Loucy (cell line): ENCODE data around the gene CDYL2.
"Not testable (repeated sequence)": the region's sequence is repeated elsewhere in the genome, so short reads cannot be mapped to it uniquely, and the experiment has no call there.

Experiments
- H2AFZ ChIP-seq: fragments of 200-600 bp; sonication (generic); 2 replicates; pipeline ENCODE4 v1.6.0; 2016; ENCODE audit warnings: antibody characterized with exemption, mild to moderate bottlenecking, low read length, moderate library complexity
- H3F3A ChIP-seq: fragments of 200-600 bp; 2 replicates; pipeline ENCODE4 v1.6.0; 2016; ENCODE audit warnings: antibody characterized with exemption, low read depth, mild to moderate bottlenecking
- H3K27me3 ChIP-seq: fragments of 200-600 bp; sonication (generic); 2 replicates; pipeline ENCODE4 v1.6.1; 2014; ENCODE audit warnings: low read length, mild to moderate bottlenecking; ENCODE audit not compliant: insufficient read depth, poor library complexity, severe bottlenecking
- H3K36me3 ChIP-seq: fragments of 200-600 bp; sonication (generic); 2 replicates; pipeline ENCODE4 v1.6.1; 2016; ENCODE audit warnings: low read length; ENCODE audit not compliant: insufficient read depth
- H3K4me1 ChIP-seq: fragments of 200-600 bp; sonication (generic); 2 replicates; pipeline ENCODE4 v1.5.1; 2014; ENCODE audit warnings: low read length, mild to moderate bottlenecking; ENCODE audit not compliant: insufficient read depth, poor library complexity, severe bottlenecking
- H3K4me2 ChIP-seq: fragments of 200-600 bp; sonication (generic); 2 replicates; pipeline ENCODE4 v1.6.0; 2014; ENCODE audit warnings: antibody characterized with exemption, low read length, low read depth, mild to moderate bottlenecking; ENCODE audit not compliant: poor library complexity, severe bottlenecking
- H3K4me3 ChIP-seq: fragments of 200-600 bp; sonication (generic); 2 replicates; pipeline ENCODE4 v1.5.1; 2014; ENCODE audit warnings: low read length, mild to moderate bottlenecking, mixed read lengths; ENCODE audit not compliant: poor library complexity, severe bottlenecking
- H3K79me2 ChIP-seq: fragments of 200-600 bp; sonication (generic); 2 replicates; pipeline ENCODE4 v1.6.1; 2014; ENCODE audit warnings: low read length; ENCODE audit not compliant: insufficient read depth
- H3K9ac ChIP-seq: fragments of 200-600 bp; sonication (generic); 2 replicates; pipeline ENCODE4 v1.6.0; 2014; ENCODE audit warnings: mild to moderate bottlenecking, low read depth, low read length, moderate library complexity; ENCODE audit not compliant: poor library complexity, severe bottlenecking
- H3K9me2 ChIP-seq: fragments of 200-600 bp; sonication (generic); replicated peaks from 2 replicates; pipeline ENCODE4 v1.6.1; 2016; ENCODE audit warnings: low read depth, low read length, mixed read lengths
- H3K9me3 ChIP-seq: fragments of 200-600 bp; sonication (generic); 2 replicates; pipeline ENCODE4 v1.6.1; 2014; ENCODE audit warnings: mild to moderate bottlenecking, antibody characterized with exemption, low read length, low read depth; ENCODE audit not compliant: insufficient read depth
- H4K20me1 ChIP-seq: fragments of 200-600 bp; sonication (generic); 2 replicates; pipeline ENCODE4 v1.6.0; 2014; ENCODE audit warnings: antibody characterized with exemption, low read length, mild to moderate bottlenecking; ENCODE audit not compliant: insufficient read depth, poor library complexity, severe bottlenecking
- CTCF ChIP-seq: fragments of 200-600 bp; sonication (generic); conservative IDR thresholded peaks from 2 replicates; pipeline ENCODE4 v1.5.1; 2014; ENCODE audit warnings: mild to moderate bottlenecking, antibody characterized with exemption, low read length
- EZH2phosphoT487 ChIP-seq: fragments of 200-600 bp; IDR thresholded peaks from 2 replicates; pipeline ENCODE4 v1.6.1; 2018; ENCODE audit warnings: antibody characterized with exemption, mild to moderate bottlenecking, moderate library complexity, borderline replicate concordance

Gene CDYL2

GRCh38 chr16:80655751-80656150 is 148.6 kb downstream of the CDYL2 start:
- no peaks in the 10 kb centered on the region for H4K20me1 ChIP-seq
- no peak for TF ChIP-seq EZH2phosphoT487
- TF ChIP-seq CTCF, result no peak
- H3K27me3 ChIP-seq, result no peaks in the 10 kb centered on the region
- no peak overlapping the region for H3K9ac ChIP-seq
- H3K4me3 ChIP-seq, result no peak overlapping the region
- H2AFZ ChIP-seq, result no peak overlapping the region
- H3K9me3 ChIP-seq, result peaks cover 14% of the 10 kb centered on the region; the same call in 1 of the 2 replicates
- H3F3A ChIP-seq, result no peaks in the 10 kb centered on the region
- H3K79me2 ChIP-seq, result peaks cover 15% of the 10 kb centered on the region
- no peaks in the 10 kb centered on the region for H3K9me2 ChIP-seq
- H3K4me1 ChIP-seq, result peaks cover 20% of the 10 kb centered on the region
- H3K4me2 ChIP-seq, result no peak overlapping the region
- H3K36me3 ChIP-seq, result peaks cover 5% of the 10 kb centered on the region; the same call in 1 of the 2 replicates

DNA sequence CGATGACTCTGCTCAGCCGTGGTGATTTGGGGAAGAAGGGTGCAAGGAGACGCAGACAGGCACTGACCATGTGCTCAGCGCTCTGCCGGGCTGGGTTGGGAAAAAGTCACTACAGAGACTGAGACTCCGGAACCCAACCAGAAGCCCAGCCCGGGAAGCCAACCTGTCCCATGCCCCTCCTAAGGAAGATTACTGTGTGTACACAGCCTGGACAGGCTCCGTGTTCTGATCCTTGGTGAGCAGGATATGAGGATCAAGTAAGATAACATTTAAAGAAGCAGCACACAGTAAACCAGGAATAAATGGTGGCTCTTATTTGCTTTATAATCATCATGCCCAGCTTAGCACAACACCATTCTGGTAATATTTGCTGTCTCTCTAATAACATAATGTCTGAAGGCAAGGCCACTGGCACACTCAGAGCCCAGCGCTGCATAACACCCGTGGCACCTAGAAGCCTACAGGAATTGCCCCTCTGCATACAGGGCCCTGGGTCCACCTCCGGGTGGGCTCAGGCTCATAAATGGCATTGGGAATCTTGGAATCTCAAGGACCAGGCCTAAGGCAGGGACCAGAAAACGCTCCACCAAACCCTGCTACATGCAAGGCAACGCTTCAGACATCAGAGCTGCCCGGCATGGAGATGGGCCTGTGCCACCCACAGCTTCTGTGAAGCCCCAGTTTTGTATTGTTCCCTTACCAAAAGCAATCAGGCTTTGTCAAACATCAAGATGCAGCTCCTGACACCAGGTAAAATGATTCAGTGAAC is 150.1 kb downstream of the CDYL2 start:
- no peaks in the 10 kb centered on the region for H3K9me2 ChIP-seq
- H2AFZ ChIP-seq, result no peak overlapping the region
- peaks cover 21% of the 10 kb centered on the region; the same call in 1 of the 2 replicates for H3K79me2 ChIP-seq
- H3K9ac ChIP-seq, result no peak overlapping the region
- H3F3A ChIP-seq, result no peaks in the 10 kb centered on the region
- H3K9me3 ChIP-seq, result peaks cover 6% of the 10 kb centered on the region; the same call in 1 of the 2 replicates
- H3K4me3 ChIP-seq, result no peak overlapping the region
- H3K27me3 ChIP-seq, result no peaks in the 10 kb centered on the region
- no peak for TF ChIP-seq CTCF
- no peak for TF ChIP-seq EZH2phosphoT487
- H3K4me1 ChIP-seq, result peaks cover 14% of the 10 kb centered on the region
- peaks cover 5% of the 10 kb centered on the region; the same call in 1 of the 2 replicates for H3K36me3 ChIP-seq
- H4K20me1 ChIP-seq, result no peaks in the 10 kb centered on the region
- no peak overlapping the region for H3K4me2 ChIP-seq

- Histone ChIP-seq H3K4me1 (peaks cover 14% of the 10 kb centered on the region), H3K4me2 (no peak overlapping the region), H3K9me3 (peaks cover 2% of the 10 kb centered on the region; the same call in 1 of the 2 replicates), H3K27me3 (no peaks in the 10 kb centered on the region), H3F3A (no peaks in the 10 kb centered on the region), H3K36me3 (peaks cover 5% of the 10 kb centered on the region; the same call in 1 of the 2 replicates), H3K9ac (no peak overlapping the region), H2AFZ (no peak overlapping the region), H4K20me1 (no peaks in the 10 kb centered on the region), H3K4me3 (no peak overlapping the region), H3K79me2 (peaks cover 24% of the 10 kb centered on the region; the same call in 1 of the 2 replicates), H3K9me2 (no peaks in the 10 kb centered on the region)
- no peak for TF ChIP-seq CTCF
- no peak for TF ChIP-seq EZH2phosphoT487
Measured at GRCh38 chr16:80652441-80652840, 152.0 kb downstream of the CDYL2 start.

GRCh38 chr16:80650281-80650680 is 154.1 kb downstream of the CDYL2 start:
- not testable (repeated sequence) for H3K4me2 ChIP-seq, H3K4me3 ChIP-seq, H2AFZ ChIP-seq, H3K4me1 ChIP-seq, H3K9me3 ChIP-seq, H3K9ac ChIP-seq, H3K9me2 ChIP-seq, H3F3A ChIP-seq, H3K36me3 ChIP-seq, H4K20me1 ChIP-seq, H3K27me3 ChIP-seq
- peaks cover 13% of the 10 kb centered on the region; the same call in 1 of the 2 replicates for H3K79me2 ChIP-seq
